Smooth muscle cell (in vitro differentiated cells): ENCODE data around the gene OR51L1. TPM values are rescaled to one million over a fixed set of nuclear protein-coding genes. Genes with fewer than 3 reads are reported as not detected.

ENCODE experiments used
- DNase-seq: peaks from one replicate; lab custom pipeline; 2025; ENCODE audit not compliant: unreplicated experiment; lab: John Stamatoyannopoulos, UW
- H2AFZ ChIP-seq: fragments of 200-600 bp; sonication (generic); 2 replicates; pipeline ENCODE4 v1.6.0; 2016; ENCODE audit warnings: antibody characterized with exemption, low read depth, mild to moderate bottlenecking
- H3F3A ChIP-seq: fragments of 200-600 bp; sonication (generic); 2 replicates; pipeline ENCODE4 v1.6.0; 2017; ENCODE audit warnings: antibody characterized with exemption, low read depth
- H3K27ac ChIP-seq: fragments of 200-600 bp; sonication (generic); 2 replicates; pipeline ENCODE4 v1.5.1; 2016; ENCODE audit warnings: low read depth, mild to moderate bottlenecking
- H3K27me3 ChIP-seq: fragments of 200-600 bp; sonication (generic); 2 replicates; pipeline ENCODE4 v1.6.1; 2016; ENCODE audit warnings: low read depth, mild to moderate bottlenecking
- H3K36me3 ChIP-seq: fragments of 200-600 bp; sonication (generic); 2 replicates; pipeline ENCODE4 v1.5.1; 2016; ENCODE audit warnings: low read depth
- H3K4me1 ChIP-seq: fragments of 200-600 bp; sonication (generic); 2 replicates; pipeline ENCODE4 v1.5.1; 2016; ENCODE audit warnings: low read depth
- H3K4me2 ChIP-seq: fragments of 200-600 bp; sonication (generic); 2 replicates; pipeline ENCODE4 v1.6.0; 2016; ENCODE audit warnings: mild to moderate bottlenecking
- H3K4me3 ChIP-seq: fragments of 200-600 bp; sonication (generic); 2 replicates; pipeline ENCODE4 v1.5.1; 2016; ENCODE audit warnings: mild to moderate bottlenecking
- H3K79me2 ChIP-seq: fragments of 200-600 bp; sonication (generic); 2 replicates; pipeline ENCODE4 v1.6.0; 2016; ENCODE audit warnings: low read depth, mild to moderate bottlenecking
- H3K9ac ChIP-seq: fragments of 200-600 bp; sonication (generic); 2 replicates; pipeline ENCODE4 v1.6.0; 2016; ENCODE audit warnings: low read depth
- H3K9me3 ChIP-seq: fragments of 200-600 bp; sonication (generic); replicated peaks from 2 replicates; pipeline ENCODE4 v1.5.1; 2016; ENCODE audit warnings: low read depth
- H4K20me1 ChIP-seq: fragments of 200-600 bp; sonication (generic); 2 replicates; pipeline ENCODE4 v1.6.0; 2016; ENCODE audit warnings: low read depth
- WGBS: methylation state at CpG from one replicate; pipeline ENCODE4 v1.1.7; 2016; ENCODE audit warnings: low lambda C conversion rate; 5-methylcytosine and 5-hydroxymethylcytosine counted together
- polyA plus RNA-seq: library from polyadenylated mRNA; unstranded; fragments of >200 nt; fragmentation: Nextera tagmentation; extraction: Ambion mirVana; gene quantifications from 2 replicates; pipeline ENCODE4 v1.2.1, GENCODE V29; 2016
- total RNA-seq: library from RNA; depleted of rRNA; stranded (reverse); fragments of >200 nt; gene quantifications from 2 replicates; pipeline ENCODE4 v1.2.3, GENCODE V29; 2014
- TF ChIP-seq, protein P1 (sequence below): fragments of 200-600 bp; sonication (generic); IDR thresholded peaks from 2 replicates; pipeline ENCODE4 v1.5.1; 2017; ENCODE audit warnings: borderline replicate concordance, mild to moderate bottlenecking, antibody characterized with exemption; ENCODE audit not compliant: insufficient read depth, poor library complexity, severe bottlenecking

Gene OR51L1
- total and polyA plus RNA-seq, 2 experiments from 2014 or later: not detected

- TF ChIP-seq, protein P1, sequence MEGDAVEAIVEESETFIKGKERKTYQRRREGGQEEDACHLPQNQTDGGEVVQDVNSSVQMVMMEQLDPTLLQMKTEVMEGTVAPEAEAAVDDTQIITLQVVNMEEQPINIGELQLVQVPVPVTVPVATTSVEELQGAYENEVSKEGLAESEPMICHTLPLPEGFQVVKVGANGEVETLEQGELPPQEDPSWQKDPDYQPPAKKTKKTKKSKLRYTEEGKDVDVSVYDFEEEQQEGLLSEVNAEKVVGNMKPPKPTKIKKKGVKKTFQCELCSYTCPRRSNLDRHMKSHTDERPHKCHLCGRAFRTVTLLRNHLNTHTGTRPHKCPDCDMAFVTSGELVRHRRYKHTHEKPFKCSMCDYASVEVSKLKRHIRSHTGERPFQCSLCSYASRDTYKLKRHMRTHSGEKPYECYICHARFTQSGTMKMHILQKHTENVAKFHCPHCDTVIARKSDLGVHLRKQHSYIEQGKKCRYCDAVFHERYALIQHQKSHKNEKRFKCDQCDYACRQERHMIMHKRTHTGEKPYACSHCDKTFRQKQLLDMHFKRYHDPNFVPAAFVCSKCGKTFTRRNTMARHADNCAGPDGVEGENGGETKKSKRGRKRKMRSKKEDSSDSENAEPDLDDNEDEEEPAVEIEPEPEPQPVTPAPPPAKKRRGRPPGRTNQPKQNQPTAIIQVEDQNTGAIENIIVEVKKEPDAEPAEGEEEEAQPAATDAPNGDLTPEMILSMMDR: no peak
- no peak overlapping the region for H3K9ac ChIP-seq
- H3K4me3 ChIP-seq: no peak overlapping the region
- H2AFZ ChIP-seq: no peak overlapping the region
- H3K27ac ChIP-seq: no peak overlapping the region
- DNase-seq: no peak
- no peaks in the 10 kb centered on the region for H3K27me3 ChIP-seq
- no peak overlapping the region for H3K4me2 ChIP-seq
- no peaks in the 10 kb centered on the region for H3K36me3 ChIP-seq
- no peaks in the 10 kb centered on the region for H3K4me1 ChIP-seq
- 76% methylated on average over 2 of the region's 2 CpGs for WGBS
- no peaks in the 10 kb centered on the region for H3F3A ChIP-seq
- no peaks in the 10 kb centered on the region for H4K20me1 ChIP-seq
- no peaks in the 10 kb centered on the region for H3K9me3 ChIP-seq
- H3K79me2 ChIP-seq: no peaks in the 10 kb centered on the region
Measured at GRCh38 chr11:5036669-5037068, 42.0 kb downstream of the OR51L1 start.

DNA sequence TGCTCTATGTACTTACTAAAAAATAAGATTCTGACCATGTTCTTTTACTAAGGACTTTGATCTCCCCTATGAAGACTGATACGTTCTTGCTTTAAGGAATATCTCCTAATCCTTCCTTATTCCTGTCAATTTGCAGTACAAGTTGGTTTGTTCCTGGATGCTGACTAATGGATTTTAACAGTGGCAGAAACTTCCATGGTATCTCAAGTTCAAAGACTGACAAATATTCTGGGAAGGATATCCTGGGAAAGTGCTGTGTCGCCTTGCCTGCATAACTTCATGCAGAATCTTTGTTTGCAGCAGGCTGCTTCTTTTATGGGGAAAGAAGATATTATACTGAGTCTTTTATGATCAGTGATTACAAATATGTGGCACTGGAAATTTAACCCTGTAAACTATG lies 43.3 kb downstream of the OR51L1 start:
- no peak overlapping the region for H3K4me3 ChIP-seq
- no peaks in the 10 kb centered on the region for H4K20me1 ChIP-seq
- no peaks in the 10 kb centered on the region for H3K36me3 ChIP-seq
- H2AFZ ChIP-seq: no peak overlapping the region
- H3K27me3 ChIP-seq: no peaks in the 10 kb centered on the region
- H3F3A ChIP-seq: no peaks in the 10 kb centered on the region
- no peak overlapping the region for H3K4me2 ChIP-seq
- no peaks in the 10 kb centered on the region for H3K4me1 ChIP-seq
- H3K9me3 ChIP-seq: no peaks in the 10 kb centered on the region
- TF ChIP-seq, protein P1: no peak
- DNase-seq: no peak
- H3K9ac ChIP-seq: no peak overlapping the region
- no peak overlapping the region for H3K27ac ChIP-seq
- WGBS: 42% methylated on average over 2 of the region's 2 CpGs
- no peaks in the 10 kb centered on the region for H3K79me2 ChIP-seq

DNA sequence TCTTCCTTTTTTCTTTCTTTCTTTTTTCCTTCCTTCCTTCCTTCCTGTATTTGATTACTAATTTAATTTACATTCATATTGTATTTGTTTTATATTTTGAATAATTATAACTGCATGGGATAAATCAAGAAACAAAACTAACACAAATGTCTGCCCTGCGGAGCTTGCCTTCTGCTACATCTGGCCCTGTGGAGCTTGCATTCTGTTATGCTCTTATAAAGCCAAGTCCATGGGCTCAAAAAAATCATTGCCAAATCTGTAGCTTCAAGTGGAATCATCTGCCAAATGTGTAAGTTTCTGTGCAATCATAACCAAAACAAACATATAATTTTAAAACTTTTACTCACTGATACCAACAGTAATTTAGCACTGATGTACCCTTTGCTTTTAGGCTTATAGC lies 43.7 kb downstream of the OR51L1 start:
- Histone ChIP-seq H3K4me1 (no peaks in the 10 kb centered on the region), H2AFZ (no peak overlapping the region), H3K9me3 (no peaks in the 10 kb centered on the region), H3F3A (no peaks in the 10 kb centered on the region), H3K27ac (no peak overlapping the region), H4K20me1 (no peaks in the 10 kb centered on the region), H3K36me3 (no peaks in the 10 kb centered on the region), H3K27me3 (no peaks in the 10 kb centered on the region), H3K4me3 (no peak overlapping the region), H3K9ac (no peak overlapping the region), H3K4me2 (no peak overlapping the region), H3K79me2 (no peaks in the 10 kb centered on the region)
- DNase-seq: no peak
- WGBS: 100% methylated on average over 1 of the region's 1 CpG
- TF ChIP-seq, protein P1: no peak

- DNase-seq: no peak
- Histone ChIP-seq H4K20me1 (no peaks in the 10 kb centered on the region), H2AFZ (no peak overlapping the region), H3K4me1 (no peaks in the 10 kb centered on the region), H3K4me2 (no peak overlapping the region), H3K4me3 (no peak overlapping the region), H3F3A (no peaks in the 10 kb centered on the region), H3K79me2 (no peaks in the 10 kb centered on the region), H3K36me3 (no peaks in the 10 kb centered on the region), H3K27me3 (no peaks in the 10 kb centered on the region), H3K9me3 (no peaks in the 10 kb centered on the region), H3K27ac (no peak overlapping the region), H3K9ac (no peak overlapping the region)
- TF ChIP-seq, protein P1: no peak
- WGBS: 66% methylated on average over 4 of the region's 4 CpGs
Measured at GRCh38 chr11:5040876-5041275, 46.2 kb downstream of the OR51L1 start.
